Esophagus squamous epithelium (tissue), 5 donors: ENCODE data around the gene CCDC97. TPM values are rescaled to one million over a fixed set of nuclear protein-coding genes. Genes with fewer than 3 reads are reported as not detected.

Source experiments
- DNase-seq: peaks from one replicate; lab custom pipeline; 2025; lab: John Stamatoyannopoulos, UW
- H3K27ac ChIP-seq, 4 donors: fragments of 200-600 bp; sonication (generic); one replicate each; pipeline ENCODE4 v1.5.1; 2016 to 2019; ENCODE audit warnings: mild to moderate bottlenecking in 1 of 4
- H3K27me3 ChIP-seq, 4 donors: fragments of 200-600 bp; sonication (generic); 1 replicate in 3 of 4; 2 replicates in 1 of 4; pipeline versions ENCODE4 v1.5.1 to v1.6.0; 2017 to 2021; ENCODE audit warnings: antibody characterized with exemption in 1 of 4
- H3K36me3 ChIP-seq, 3 donors: fragments of 200-600 bp; sonication (generic); one replicate each; pipeline ENCODE4 v1.5.1; 2016 to 2019
- H3K4me1 ChIP-seq, 3 donors: fragments of 200-600 bp; sonication (generic); one replicate each; pipeline ENCODE4 v1.5.1; 2017 to 2019
- H3K4me3 ChIP-seq, 4 donors: fragments of 200-600 bp; sonication (generic); 1 replicate in 3 of 4; 2 replicates in 1 of 4; pipeline ENCODE4 v1.5.1; 2016 to 2019; ENCODE audit warnings: mild to moderate bottlenecking in 2 of 4, moderate library complexity in 1 of 4
- H3K9me3 ChIP-seq, 3 donors: fragments of 200-600 bp; sonication (generic); one replicate each; pipeline ENCODE4 v1.5.1; 2016 to 2019
- CTCF ChIP-seq, 6 experiments: fragments of 450-650 bp in 4 of 6; fragments of 200-600 bp in 2 of 6; sonication (generic) in 2 of 6; IDR thresholded peaks; one replicate each; pipeline ENCODE4 v1.5.1; 2016 to 2019; ENCODE audit warnings: antibody characterized with exemption in 6 of 6, mild to moderate bottlenecking in 4 of 6, moderate library complexity in 4 of 6
- POLR2A ChIP-seq, 4 donors: fragments of 450-650 bp; IDR thresholded peaks; one replicate each; pipeline ENCODE4 v1.6.1; 2017; ENCODE audit warnings: antibody characterized with exemption in 4 of 4, mild to moderate bottlenecking in 4 of 4, moderate library complexity in 3 of 4
- WGBS, 2 donors: methylation state at CpG; one replicate each; pipeline ENCODE4 v1.1.5; 2018; 5-methylcytosine and 5-hydroxymethylcytosine counted together
- intact Hi-C: fragments of 100-400 bp; cut with DNase I; formaldehyde crosslinking; loops from one replicate; pipeline ENCODE4 v1.15.0; 2022
- total RNA-seq, 4 donors: library from RNA; depleted of rRNA; stranded (reverse); fragments of >200 nt; gene quantifications; one replicate each; pipeline ENCODE4 v1.1.0, GENCODE V29; 2016
- donor health status: DM: yes; HTN: yes; CAD: no.

The CCDC97 gene
- total RNA-seq, 4 donors from 2014 or later = 9.4 to 19.5 (median 14.7) TPM

- H3K27ac ChIP-seq = peak overlapping the region; percentile 95 to 100 (median 100)
- DNase-seq = no peak
- no peaks in the 10 kb centered on the region for H3K27me3 ChIP-seq
- H3K9me3 ChIP-seq = no peaks in the 10 kb centered on the region
- WGBS, 2 donors = 0 to 1% methylated on average over 10 to 27 of the region's 75 CpGs
- peak overlapping the region; percentile 75 to 99 (median 88) for H3K4me3 ChIP-seq
- intact Hi-C loops = loop anchor here (5.0 kb wide), 2 partner anchors 43 to 57 kb away; no protein-coding TSS in a partner anchor
- H3K4me1 ChIP-seq = peaks cover 23 to 43% (median 27%) of the 10 kb centered on the region in 3 donors
- no peak for TF ChIP-seq POLR2A (IDR thresholded peaks at IDR 0.05)
- no peak for TF ChIP-seq CTCF (IDR thresholded peaks at IDR 0.05)
- H3K36me3 ChIP-seq = peaks cover 0 to 23% (median 15%) of the 10 kb centered on the region in 3 donors
Measured at GRCh38 chr19:41264581-41265394, 45.2 kb upstream of the CCDC97 start.

- Histone ChIP-seq H3K27ac (peak overlapping the region; percentile 95 to 100 (median 100)), H3K4me3 (peak overlapping the region; percentile 75 to 99 (median 88)), H3K9me3 (no peaks in the 10 kb centered on the region), H3K36me3 (peaks cover 0 to 28% (median 18%) of the 10 kb centered on the region in 3 donors), H3K27me3 (no peaks in the 10 kb centered on the region), H3K4me1 (peaks cover 23 to 43% (median 27%) of the 10 kb centered on the region in 3 donors)
- DNase-seq = no peak
- intact Hi-C loops = loop anchor here (5.0 kb wide), 1 partner anchor 42 kb away; no protein-coding TSS in a partner anchor
- WGBS, 2 donors = 8 to 13% methylated on average over 17 of the region's 17 CpGs
- TF ChIP-seq POLR2A (IDR thresholded peaks at IDR 0.05) = no peak
- no peak for TF ChIP-seq CTCF (IDR thresholded peaks at IDR 0.05)
Measured at GRCh38 chr19:41265395-41266153, 44.4 kb upstream of the CCDC97 start.

DNA sequence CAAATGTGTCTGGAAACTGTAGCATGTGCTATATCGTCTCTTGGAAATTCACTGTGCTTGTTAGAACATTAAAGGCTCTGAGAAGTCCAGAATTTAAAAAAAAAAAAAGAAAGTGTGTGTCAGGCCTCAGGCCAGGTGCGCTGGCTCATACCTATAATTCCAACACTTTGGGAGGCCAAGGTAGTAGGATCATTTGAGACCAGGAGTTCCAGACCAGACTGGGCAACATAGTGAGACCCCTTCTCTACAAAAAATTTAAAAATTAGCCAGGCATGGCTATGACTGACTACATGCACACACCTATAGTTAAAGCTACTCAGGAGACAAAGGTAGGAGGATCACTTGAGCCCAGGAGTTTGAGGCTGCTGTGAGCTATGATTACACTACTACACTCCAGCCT lies 40.9 kb upstream of the CCDC97 start:
- intact Hi-C loops = loop anchor here (5.0 kb wide), 1 partner anchor 38 kb away; no protein-coding TSS in a partner anchor
- H3K27me3 ChIP-seq = no peaks in the 10 kb centered on the region
- no peak overlapping the region for H3K27ac ChIP-seq
- peaks cover 32 to 63% (median 53%) of the 10 kb centered on the region in 3 donors for H3K36me3 ChIP-seq
- H3K4me3 ChIP-seq = no peak overlapping the region
- TF ChIP-seq POLR2A (IDR thresholded peaks at IDR 0.05) (no peak), CTCF (IDR thresholded peaks at IDR 0.05) (no peak)
- 92 to 93% methylated on average over 2 of the region's 2 CpGs for WGBS, 2 donors
- DNase-seq = no peak
- no peaks in the 10 kb centered on the region for H3K9me3 ChIP-seq
- H3K4me1 ChIP-seq = peaks cover 18 to 34% (median 24%) of the 10 kb centered on the region in 3 donors

- 93 to 95% methylated on average over 5 of the region's 5 CpGs for WGBS, 2 donors
- no peaks in the 10 kb centered on the region for H3K9me3 ChIP-seq
- H3K4me1 ChIP-seq = peaks cover 18 to 34% (median 24%) of the 10 kb centered on the region in 3 donors
- TF ChIP-seq POLR2A (IDR thresholded peaks at IDR 0.05) (no peak), CTCF (IDR thresholded peaks at IDR 0.05) (no peak)
- H3K36me3 ChIP-seq = peaks cover 36 to 68% (median 58%) of the 10 kb centered on the region in 3 donors
- no peak for DNase-seq
- intact Hi-C loops = loop anchor here (5.0 kb wide), 1 partner anchor 38 kb away; no protein-coding TSS in a partner anchor
- H3K27me3 ChIP-seq = no peaks in the 10 kb centered on the region
- no peak overlapping the region for H3K27ac ChIP-seq
- H3K4me3 ChIP-seq = no peak overlapping the region
Measured at GRCh38 chr19:41269571-41269970, 40.4 kb upstream of the CCDC97 start.
